ENCODE measurements around the gene CPEB1.

The CPEB1 gene

GRCh38 chr15:82647045-82647834 is at the start of gene CPEB1:
Gene CPEB1, minus strand, starts transcription at chr15:82647363. Its CDS starts 18,904 bp downstream, at chr15:82628459.
- DNase-seq: no peak

GRCh38 chr15:82692171-82692570 is 45.0 kb upstream of the CPEB1 start:
- no peak for DNase-seq

GRCh38 chr15:82689147-82689546 is 42.0 kb upstream of the CPEB1 start:
- DNase-seq: no peak

GRCh38 chr15:82688691-82689090 is 41.5 kb upstream of the CPEB1 start:
- no peak for DNase-seq

GRCh38 chr15:82681371-82681770 is 34.2 kb upstream of the CPEB1 start:
- DNase-seq: no peak

GRCh38 chr15:82680200-82681102 is 33.3 kb upstream of the CPEB1 start:
- no peak for DNase-seq

GRCh38 chr15:82679626-82680199 is 32.5 kb upstream of the CPEB1 start:
- no peak for DNase-seq

- DNase-seq: no peak
Measured at GRCh38 chr15:82677720-82678323, 30.7 kb upstream of the CPEB1 start.

- DNase-seq: no peak
Measured at GRCh38 chr15:82674873-82675272, 27.7 kb upstream of the CPEB1 start.

- no peak for DNase-seq
Measured at GRCh38 chr15:82670699-82671098, 23.5 kb upstream of the CPEB1 start.

GRCh38 chr15:82666606-82667005 is 19.4 kb upstream of the CPEB1 start:
- DNase-seq: no peak

- DNase-seq: no peak
Measured at GRCh38 chr15:82664021-82664420, 16.9 kb upstream of the CPEB1 start.

- no peak for DNase-seq
Measured at GRCh38 chr15:82663186-82663600, 16.0 kb upstream of the CPEB1 start.

GRCh38 chr15:82662641-82663040 is 15.5 kb upstream of the CPEB1 start:
- no peak for DNase-seq

GRCh38 chr15:82660378-82660777 is 13.2 kb upstream of the CPEB1 start:
- no peak for DNase-seq

GRCh38 chr15:82656641-82657266 is 9.6 kb upstream of the CPEB1 start:
- DNase-seq: no peak

GRCh38 chr15:82655606-82656005 is 8.4 kb upstream of the CPEB1 start:
- DNase-seq: no peak

GRCh38 chr15:82653483-82654168 is 6.5 kb upstream of the CPEB1 start:
- no peak for DNase-seq

- no peak for DNase-seq
Measured at GRCh38 chr15:82651708-82652107, 4.5 kb upstream of the CPEB1 start.

GRCh38 chr15:82650046-82650670 is 3.0 kb upstream of the CPEB1 start:
- no peak for DNase-seq

GRCh38 chr15:82649226-82649999 is 2.2 kb upstream of the CPEB1 start:
- DNase-seq: no peak

All from NCI-H2029 treated with DMSO at 0.1 percent for 48 hours (cell line).